ENCODE results near the gene CYP2U1. TPM values are rescaled to one million over a fixed set of nuclear protein-coding genes. Genes with fewer than 3 reads are reported as not detected.
A peak's percentile ranks its signal among the peaks of the same experiment; 100 is the strongest.

Gene CYP2U1
- total and polyA plus RNA-seq, 9 of the 15 experiments (the other 6 are each of a cell fraction or from before 2014, with no cell fraction given), result 0.03 to 0.15 (median 0.07) TPM

- TF ChIP-seq, protein P1, sequence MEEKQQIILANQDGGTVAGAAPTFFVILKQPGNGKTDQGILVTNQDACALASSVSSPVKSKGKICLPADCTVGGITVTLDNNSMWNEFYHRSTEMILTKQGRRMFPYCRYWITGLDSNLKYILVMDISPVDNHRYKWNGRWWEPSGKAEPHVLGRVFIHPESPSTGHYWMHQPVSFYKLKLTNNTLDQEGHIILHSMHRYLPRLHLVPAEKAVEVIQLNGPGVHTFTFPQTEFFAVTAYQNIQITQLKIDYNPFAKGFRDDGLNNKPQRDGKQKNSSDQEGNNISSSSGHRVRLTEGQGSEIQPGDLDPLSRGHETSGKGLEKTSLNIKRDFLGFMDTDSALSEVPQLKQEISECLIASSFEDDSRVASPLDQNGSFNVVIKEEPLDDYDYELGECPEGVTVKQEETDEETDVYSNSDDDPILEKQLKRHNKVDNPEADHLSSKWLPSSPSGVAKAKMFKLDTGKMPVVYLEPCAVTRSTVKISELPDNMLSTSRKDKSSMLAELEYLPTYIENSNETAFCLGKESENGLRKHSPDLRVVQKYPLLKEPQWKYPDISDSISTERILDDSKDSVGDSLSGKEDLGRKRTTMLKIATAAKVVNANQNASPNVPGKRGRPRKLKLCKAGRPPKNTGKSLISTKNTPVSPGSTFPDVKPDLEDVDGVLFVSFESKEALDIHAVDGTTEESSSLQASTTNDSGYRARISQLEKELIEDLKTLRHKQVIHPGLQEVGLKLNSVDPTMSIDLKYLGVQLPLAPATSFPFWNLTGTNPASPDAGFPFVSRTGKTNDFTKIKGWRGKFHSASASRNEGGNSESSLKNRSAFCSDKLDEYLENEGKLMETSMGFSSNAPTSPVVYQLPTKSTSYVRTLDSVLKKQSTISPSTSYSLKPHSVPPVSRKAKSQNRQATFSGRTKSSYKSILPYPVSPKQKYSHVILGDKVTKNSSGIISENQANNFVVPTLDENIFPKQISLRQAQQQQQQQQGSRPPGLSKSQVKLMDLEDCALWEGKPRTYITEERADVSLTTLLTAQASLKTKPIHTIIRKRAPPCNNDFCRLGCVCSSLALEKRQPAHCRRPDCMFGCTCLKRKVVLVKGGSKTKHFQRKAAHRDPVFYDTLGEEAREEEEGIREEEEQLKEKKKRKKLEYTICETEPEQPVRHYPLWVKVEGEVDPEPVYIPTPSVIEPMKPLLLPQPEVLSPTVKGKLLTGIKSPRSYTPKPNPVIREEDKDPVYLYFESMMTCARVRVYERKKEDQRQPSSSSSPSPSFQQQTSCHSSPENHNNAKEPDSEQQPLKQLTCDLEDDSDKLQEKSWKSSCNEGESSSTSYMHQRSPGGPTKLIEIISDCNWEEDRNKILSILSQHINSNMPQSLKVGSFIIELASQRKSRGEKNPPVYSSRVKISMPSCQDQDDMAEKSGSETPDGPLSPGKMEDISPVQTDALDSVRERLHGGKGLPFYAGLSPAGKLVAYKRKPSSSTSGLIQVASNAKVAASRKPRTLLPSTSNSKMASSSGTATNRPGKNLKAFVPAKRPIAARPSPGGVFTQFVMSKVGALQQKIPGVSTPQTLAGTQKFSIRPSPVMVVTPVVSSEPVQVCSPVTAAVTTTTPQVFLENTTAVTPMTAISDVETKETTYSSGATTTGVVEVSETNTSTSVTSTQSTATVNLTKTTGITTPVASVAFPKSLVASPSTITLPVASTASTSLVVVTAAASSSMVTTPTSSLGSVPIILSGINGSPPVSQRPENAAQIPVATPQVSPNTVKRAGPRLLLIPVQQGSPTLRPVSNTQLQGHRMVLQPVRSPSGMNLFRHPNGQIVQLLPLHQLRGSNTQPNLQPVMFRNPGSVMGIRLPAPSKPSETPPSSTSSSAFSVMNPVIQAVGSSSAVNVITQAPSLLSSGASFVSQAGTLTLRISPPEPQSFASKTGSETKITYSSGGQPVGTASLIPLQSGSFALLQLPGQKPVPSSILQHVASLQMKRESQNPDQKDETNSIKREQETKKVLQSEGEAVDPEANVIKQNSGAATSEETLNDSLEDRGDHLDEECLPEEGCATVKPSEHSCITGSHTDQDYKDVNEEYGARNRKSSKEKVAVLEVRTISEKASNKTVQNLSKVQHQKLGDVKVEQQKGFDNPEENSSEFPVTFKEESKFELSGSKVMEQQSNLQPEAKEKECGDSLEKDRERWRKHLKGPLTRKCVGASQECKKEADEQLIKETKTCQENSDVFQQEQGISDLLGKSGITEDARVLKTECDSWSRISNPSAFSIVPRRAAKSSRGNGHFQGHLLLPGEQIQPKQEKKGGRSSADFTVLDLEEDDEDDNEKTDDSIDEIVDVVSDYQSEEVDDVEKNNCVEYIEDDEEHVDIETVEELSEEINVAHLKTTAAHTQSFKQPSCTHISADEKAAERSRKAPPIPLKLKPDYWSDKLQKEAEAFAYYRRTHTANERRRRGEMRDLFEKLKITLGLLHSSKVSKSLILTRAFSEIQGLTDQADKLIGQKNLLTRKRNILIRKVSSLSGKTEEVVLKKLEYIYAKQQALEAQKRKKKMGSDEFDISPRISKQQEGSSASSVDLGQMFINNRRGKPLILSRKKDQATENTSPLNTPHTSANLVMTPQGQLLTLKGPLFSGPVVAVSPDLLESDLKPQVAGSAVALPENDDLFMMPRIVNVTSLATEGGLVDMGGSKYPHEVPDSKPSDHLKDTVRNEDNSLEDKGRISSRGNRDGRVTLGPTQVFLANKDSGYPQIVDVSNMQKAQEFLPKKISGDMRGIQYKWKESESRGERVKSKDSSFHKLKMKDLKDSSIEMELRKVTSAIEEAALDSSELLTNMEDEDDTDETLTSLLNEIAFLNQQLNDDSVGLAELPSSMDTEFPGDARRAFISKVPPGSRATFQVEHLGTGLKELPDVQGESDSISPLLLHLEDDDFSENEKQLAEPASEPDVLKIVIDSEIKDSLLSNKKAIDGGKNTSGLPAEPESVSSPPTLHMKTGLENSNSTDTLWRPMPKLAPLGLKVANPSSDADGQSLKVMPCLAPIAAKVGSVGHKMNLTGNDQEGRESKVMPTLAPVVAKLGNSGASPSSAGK (IDR thresholded peaks at IDR 0.05), result 0 out of 2 replicates have a peak, but pooled peaks have one; percentile 26
- TF ChIP-seq MLX (CRISPR knock-in tag; conservative IDR thresholded peaks at IDR 0.05) (no peak), BCL6 (CRISPR knock-in tag; IDR thresholded peaks at IDR 0.05) (no peak), RBM39 (optimal IDR thresholded peaks at IDR 0.05; ENCODE audit: low read depth, low read length) (no peak), CEBPB (tag; IDR thresholded peaks at IDR 0.05) (peak; percentile 93), TRIM24 (IDR thresholded peaks at IDR 0.05) (peak in 1 of 2 experiments; percentile 73; a peak in 2 of 4 replicates), ZNF561 (CRISPR knock-in tag; conservative IDR thresholded peaks at IDR 0.05) (no peak), MTA1 (IDR thresholded peaks at IDR 0.05; ENCODE audit: borderline replicate concordance) (no peak), CEBPG (CRISPR knock-in tag; IDR thresholded peaks at IDR 0.05) (peak; percentile 71), CEBPG (tag; conservative IDR thresholded peaks at IDR 0.05 in 1 of 2, IDR thresholded peaks at IDR 0.05 in 1 of 2) (peak; percentile 87 to 94), NCOA1 (IDR thresholded peaks at IDR 0.05; ENCODE audit: low read depth) (no peak)
- TF ChIP-seq, protein P2, sequence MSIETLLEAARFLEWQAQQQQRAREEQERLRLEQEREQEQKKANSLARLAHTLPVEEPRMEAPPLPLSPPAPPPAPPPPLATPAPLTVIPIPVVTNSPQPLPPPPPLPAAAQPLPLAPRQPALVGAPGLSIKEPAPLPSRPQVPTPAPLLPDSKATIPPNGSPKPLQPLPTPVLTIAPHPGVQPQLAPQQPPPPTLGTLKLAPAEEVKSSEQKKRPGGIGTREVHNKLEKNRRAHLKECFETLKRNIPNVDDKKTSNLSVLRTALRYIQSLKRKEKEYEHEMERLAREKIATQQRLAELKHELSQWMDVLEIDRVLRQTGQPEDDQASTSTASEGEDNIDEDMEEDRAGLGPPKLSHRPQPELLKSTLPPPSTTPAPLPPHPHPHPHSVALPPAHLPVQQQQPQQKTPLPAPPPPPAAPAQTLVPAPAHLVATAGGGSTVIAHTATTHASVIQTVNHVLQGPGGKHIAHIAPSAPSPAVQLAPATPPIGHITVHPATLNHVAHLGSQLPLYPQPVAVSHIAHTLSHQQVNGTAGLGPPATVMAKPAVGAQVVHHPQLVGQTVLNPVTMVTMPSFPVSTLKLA (conservative IDR thresholded peaks at IDR 0.05), result no peak
- TF ChIP-seq, protein P3, sequence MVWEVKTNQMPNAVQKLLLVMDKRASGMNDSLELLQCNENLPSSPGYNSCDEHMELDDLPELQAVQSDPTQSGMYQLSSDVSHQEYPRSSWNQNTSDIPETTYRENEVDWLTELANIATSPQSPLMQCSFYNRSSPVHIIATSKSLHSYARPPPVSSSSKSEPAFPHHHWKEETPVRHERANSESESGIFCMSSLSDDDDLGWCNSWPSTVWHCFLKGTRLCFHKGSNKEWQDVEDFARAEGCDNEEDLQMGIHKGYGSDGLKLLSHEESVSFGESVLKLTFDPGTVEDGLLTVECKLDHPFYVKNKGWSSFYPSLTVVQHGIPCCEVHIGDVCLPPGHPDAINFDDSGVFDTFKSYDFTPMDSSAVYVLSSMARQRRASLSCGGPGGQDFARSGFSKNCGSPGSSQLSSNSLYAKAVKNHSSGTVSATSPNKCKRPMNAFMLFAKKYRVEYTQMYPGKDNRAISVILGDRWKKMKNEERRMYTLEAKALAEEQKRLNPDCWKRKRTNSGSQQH (CRISPR knock-in tag; IDR thresholded peaks at IDR 0.05), result no peak
Measured at GRCh38 chr4:108001540-108002135, 70.3 kb downstream of the CYP2U1 start (continued).
